GM12878 (cell line): ENCODE measurements around the gene KCND2. TPM values are rescaled to one million over a fixed set of nuclear protein-coding genes. Genes with fewer than 3 reads are reported as not detected.
A peak's percentile ranks its signal among the peaks of the same experiment; 100 is the strongest.

ENCODE experiments used
- ATAC-seq: fragments of 200-7000 bp; cut with Tn5 transposase; 3 replicates; pipeline ENCODE4 v1.9.1; 2020; ENCODE audit warnings: mild to moderate bottlenecking, moderate library complexity
- BruUV-seq: library from RNA; stranded (reverse); fragments of 400-500 nt; replicated peaks from 2 replicates; lab custom pipeline; 2021; lab: Mats Ljungman, UMichigan
- CTCF ChIA-PET: fragments of 300-600 bp; sonication (Branson Sonifier 250); formaldehyde crosslinking; extraction: SDS; loops from one replicate; lab custom pipeline; 2021; ENCODE audit warnings: inconsistent platforms; lab: Yijun Ruan, JAX
- POLR2A ChIA-PET: fragments of 350-600 bp; formaldehyde crosslinking; extraction: SDS; loops from one replicate; lab custom pipeline; 2021; ENCODE audit warnings: inconsistent platforms; lab: Charles Lee
- RAD21 ChIA-PET: fragments of 300-600 bp; sonication (Branson Sonifier 250); formaldehyde crosslinking; loops from one replicate; lab custom pipeline; 2023; ENCODE audit warnings: antibody characterized with exemption; ENCODE audit not compliant: unreplicated experiment; lab: Charles Lee
- SMC1A ChIA-PET: fragments of 300-600 bp; sonication (Branson Sonifier 250); formaldehyde crosslinking; loops from one replicate; lab custom pipeline; 2023; ENCODE audit not compliant: unreplicated experiment, uncharacterized antibody; lab: Charles Lee
- DNase-seq: peaks from one replicate; pipeline ENCODE4 v3.0.0-alpha.2; 2011; ENCODE audit warnings: low read depth, low spot score
- FAIRE-seq: peaks from 3 replicates; lab custom pipeline; 2011; peaks lifted over from hg19 to GRCh38; lab: Jason Lieb, UNC
- H2AFZ ChIP-seq: 2 replicates; pipeline ENCODE4 v1.6.0; 2011; ENCODE audit warnings: low read depth, low read length, control low read depth; ENCODE audit not compliant: control insufficient read depth
- H3K27ac ChIP-seq: 2 replicates; pipeline ENCODE4 v1.5.1; 2011; ENCODE audit warnings: control low read depth; ENCODE audit not compliant: control insufficient read depth, insufficient read depth
- H3K27me3 ChIP-seq, 2 experiments: replicated peaks in 1 of 2; 2 replicates each; pipeline versions ENCODE4 v1.6.0 to v1.6.1; 2011; ENCODE audit warnings: low read length in 1 of 2; ENCODE audit not compliant: control insufficient read depth in 2 of 2, insufficient read depth in 2 of 2
- H3K36me3 ChIP-seq, 2 experiments: 2 replicates each; pipeline ENCODE4 v1.5.1; 2011; ENCODE audit warnings: low read length in 1 of 2; ENCODE audit not compliant: control insufficient read depth in 2 of 2, insufficient read depth in 2 of 2
- H3K4me1 ChIP-seq: 2 replicates; pipeline ENCODE4 v1.6.1; 2011; ENCODE audit warnings: mild to moderate bottlenecking, low read length, moderate library complexity, mixed read lengths; ENCODE audit not compliant: control insufficient read depth, insufficient read depth
- H3K4me2 ChIP-seq: 2 replicates; pipeline ENCODE4 v1.6.0; 2011; ENCODE audit warnings: control low read depth; ENCODE audit not compliant: control insufficient read depth, insufficient read depth
- H3K4me3 ChIP-seq: fragments of 200-600 bp; sonication (generic); 2 replicates; pipeline ENCODE4 v1.5.1; 2016
- H3K79me2 ChIP-seq: 2 replicates; pipeline ENCODE4 v1.6.0; 2011; ENCODE audit warnings: low read length; ENCODE audit not compliant: control insufficient read depth, insufficient read depth
- H3K9ac ChIP-seq: 2 replicates; pipeline ENCODE4 v1.8.0; 2011; ENCODE audit warnings: low read length, control low read depth, mixed read lengths; ENCODE audit not compliant: control insufficient read depth, insufficient read depth
- H3K9me3 ChIP-seq: replicated peaks from 3 replicates; pipeline ENCODE4 v1.5.1; 2011; ENCODE audit warnings: mild to moderate bottlenecking, low read length; ENCODE audit not compliant: control insufficient read depth, insufficient read depth
- H4K20me1 ChIP-seq: 2 replicates; pipeline ENCODE4 v1.6.0; 2011; ENCODE audit not compliant: control insufficient read depth, insufficient read depth
- BHLHE40 ChIP-seq, 2 experiments: fragments of 450-650 bp in 1 of 2; IDR thresholded peaks; 2 replicates each; pipeline ENCODE4 v1.6.1; 2011 to 2017; ENCODE audit warnings: low read depth in 2 of 2, borderline replicate concordance in 1 of 2, improper control_type of control experiment in 1 of 2, low read length in 1 of 2, mild to moderate bottlenecking in 1 of 2
- ELK1 ChIP-seq: IDR thresholded peaks from 2 replicates; pipeline ENCODE4 v1.6.1; 2012; ENCODE audit warnings: low read depth, low read length, improper control_type of control experiment
- LARP7 ChIP-seq: fragments of 450-650 bp; IDR thresholded peaks from 2 replicates; pipeline ENCODE4 v1.6.1; 2017; ENCODE audit warnings: mild to moderate bottlenecking
- POU2F2 ChIP-seq: IDR thresholded peaks from 3 replicates; pipeline ENCODE4 v1.6.1; 2011; ENCODE audit warnings: low read depth, mild to moderate bottlenecking, low read length, borderline replicate concordance
- PRDM15 ChIP-seq: fragments of 450-650 bp; formaldehyde crosslinking; IDR thresholded peaks from 2 replicates; pipeline ENCODE4 v1.4.0; 2020; ENCODE audit warnings: mild to moderate bottlenecking, moderate library complexity
- RCOR1 ChIP-seq: conservative IDR thresholded peaks from 2 replicates; pipeline ENCODE4 v1.6.1; 2012; ENCODE audit warnings: low read depth, low read length, improper control_type of control experiment
- ZNF24 ChIP-seq: fragments of 450-650 bp; IDR thresholded peaks from 2 replicates; pipeline ENCODE4 v1.6.1; 2017; ENCODE audit warnings: antibody characterized with exemption, mild to moderate bottlenecking
- WGBS: methylation state at CpG from one replicate; pipeline ENCODE4 v1.1.6; 2016; ENCODE audit warnings: low lambda C conversion rate; ENCODE audit not compliant: insufficient replicate concordance, insufficient coverage; ENCODE audit errors: missing lambda C conversion rate; 5-methylcytosine and 5-hydroxymethylcytosine counted together
- in situ Hi-C: fragments of 300-500 bp; cut with MboI; formaldehyde crosslinking; loops from 9 replicates; pipeline ENCODE4 v1.14.3; 2018; ENCODE audit warnings: mixed read lengths
- intact Hi-C: fragments of 100-400 bp; cut with micrococcal nuclease; formaldehyde crosslinking; loops from one replicate; pipeline ENCODE4 v1.14.2; 2022; ENCODE audit not compliant: unreplicated experiment
- polyA plus RNA-seq, 11 experiments: library from polyadenylated mRNA; depleted of rRNA in 4 of 11; unstranded in 6 of 11; stranded (reverse) in 5 of 11; fragments of >200 nt; fragmentation: Nextera tagmentation in 4 of 11; fragmentation: Illumina TruSeq in 1 of 11; extraction: Ambion mirVana in 4 of 11; extraction: Trizol in 1 of 11; gene quantifications; 1 replicate in 1 of 11; 2 replicates in 10 of 11; pipeline versions ENCODE4 v1.2.1 to v1.2.3, GENCODE V29; 2011 to 2016; ENCODE audit warnings: inconsistent platforms in 2 of 11, missing spikeins in 2 of 11, low read depth in 1 of 11
- total RNA-seq, 4 experiments: library from RNA; depleted of rRNA in 3 of 4; stranded (reverse); fragments of >200 nt in 3 of 4; fragmentation: Illumina TruSeq in 1 of 4; extraction: Trizol in 1 of 4; gene quantifications; 2 replicates each; pipeline versions ENCODE4 v1.2.1 to v1.2.3, GENCODE V29; 2013 to 2021
- TF ChIP-seq, protein P1 (sequence below): fragments of 450-650 bp; IDR thresholded peaks from 2 replicates; pipeline ENCODE4 v1.6.1; 2017; ENCODE audit warnings: mild to moderate bottlenecking
- TF ChIP-seq, protein P2 (sequence below): fragments of 450-650 bp; IDR thresholded peaks from 2 replicates; pipeline ENCODE4 v1.6.1; 2018; ENCODE audit warnings: borderline replicate concordance, mild to moderate bottlenecking; ENCODE audit not compliant: partially characterized antibody

Gene KCND2
- total and polyA plus RNA-seq, 10 of the 15 experiments (the other 5 are each of a cell fraction or from before 2014, with no cell fraction given): 3.6 to 22.3 (median 6.3) TPM

GRCh38 chr7:120280743-120281142 is 7.8 kb downstream of the KCND2 start:
- H3K4me3 ChIP-seq: no peak overlapping the region
- no peak for FAIRE-seq
- H2AFZ ChIP-seq: no peak overlapping the region
- no peaks in the 10 kb centered on the region for H3K27me3 ChIP-seq
- H4K20me1 ChIP-seq: no peaks in the 10 kb centered on the region
- no peaks in the 10 kb centered on the region for H3K4me1 ChIP-seq
- ChIA-PET SMC1A (no interaction called here), RAD21 (no interaction called here), CTCF (no interaction called here), POLR2A (no interaction called here)
- H3K9me3 ChIP-seq: no peaks in the 10 kb centered on the region; the same call in 2 of the 3 replicates
- no TSS peak for BruUV-seq
- peaks cover 55% of the 10 kb centered on the region for H3K79me2 ChIP-seq
- TF ChIP-seq ELK1: no peak
- TF ChIP-seq, protein P1, sequence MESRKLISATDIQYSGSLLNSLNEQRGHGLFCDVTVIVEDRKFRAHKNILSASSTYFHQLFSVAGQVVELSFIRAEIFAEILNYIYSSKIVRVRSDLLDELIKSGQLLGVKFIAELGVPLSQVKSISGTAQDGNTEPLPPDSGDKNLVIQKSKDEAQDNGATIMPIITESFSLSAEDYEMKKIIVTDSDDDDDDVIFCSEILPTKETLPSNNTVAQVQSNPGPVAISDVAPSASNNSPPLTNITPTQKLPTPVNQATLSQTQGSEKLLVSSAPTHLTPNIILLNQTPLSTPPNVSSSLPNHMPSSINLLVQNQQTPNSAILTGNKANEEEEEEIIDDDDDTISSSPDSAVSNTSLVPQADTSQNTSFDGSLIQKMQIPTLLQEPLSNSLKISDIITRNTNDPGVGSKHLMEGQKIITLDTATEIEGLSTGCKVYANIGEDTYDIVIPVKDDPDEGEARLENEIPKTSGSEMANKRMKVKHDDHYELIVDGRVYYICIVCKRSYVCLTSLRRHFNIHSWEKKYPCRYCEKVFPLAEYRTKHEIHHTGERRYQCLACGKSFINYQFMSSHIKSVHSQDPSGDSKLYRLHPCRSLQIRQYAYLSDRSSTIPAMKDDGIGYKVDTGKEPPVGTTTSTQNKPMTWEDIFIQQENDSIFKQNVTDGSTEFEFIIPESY: peak; percentile 75; the same call in 1 of the 2 replicates
- TF ChIP-seq, protein P2, sequence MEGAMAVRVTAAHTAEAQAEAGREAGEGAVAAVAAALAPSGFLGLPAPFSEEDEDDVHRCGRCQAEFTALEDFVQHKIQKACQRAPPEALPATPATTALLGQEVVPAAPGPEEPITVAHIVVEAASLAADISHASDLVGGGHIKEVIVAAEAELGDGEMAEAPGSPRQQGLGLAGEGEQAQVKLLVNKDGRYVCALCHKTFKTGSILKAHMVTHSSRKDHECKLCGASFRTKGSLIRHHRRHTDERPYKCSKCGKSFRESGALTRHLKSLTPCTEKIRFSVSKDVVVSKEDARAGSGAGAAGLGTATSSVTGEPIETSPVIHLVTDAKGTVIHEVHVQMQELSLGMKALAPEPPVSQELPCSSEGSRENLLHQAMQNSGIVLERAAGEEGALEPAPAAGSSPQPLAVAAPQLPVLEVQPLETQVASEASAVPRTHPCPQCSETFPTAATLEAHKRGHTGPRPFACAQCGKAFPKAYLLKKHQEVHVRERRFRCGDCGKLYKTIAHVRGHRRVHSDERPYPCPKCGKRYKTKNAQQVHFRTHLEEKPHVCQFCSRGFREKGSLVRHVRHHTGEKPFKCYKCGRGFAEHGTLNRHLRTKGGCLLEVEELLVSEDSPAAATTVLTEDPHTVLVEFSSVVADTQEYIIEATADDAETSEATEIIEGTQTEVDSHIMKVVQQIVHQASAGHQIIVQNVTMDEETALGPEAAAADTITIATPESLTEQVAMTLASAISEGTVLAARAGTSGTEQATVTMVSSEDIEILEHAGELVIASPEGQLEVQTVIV: no peak
- TF ChIP-seq ZNF24: no peak
- no peak for TF ChIP-seq BHLHE40 (IDR thresholded peaks at IDR 0.05; ENCODE audit: borderline replicate concordance in 1 of 2, low read depth in 2 of 2, low read length in 1 of 2)
- TF ChIP-seq RCOR1: no peak
- TF ChIP-seq PRDM15 (CRISPR knock-in tag): no peak
- TF ChIP-seq POU2F2: no peak
- TF ChIP-seq LARP7: no peak
- TF ChIP-seq, all 136 proteins: peak for 1
- H3K9ac ChIP-seq: no peak overlapping the region
- no peak overlapping the region for H3K27ac ChIP-seq
- WGBS: 68% methylated on average over 3 of the region's 3 CpGs
- intact Hi-C loops: loop anchor here (5.0 kb wide), 1 partner anchor 57 kb away; no protein-coding TSS in a partner anchor
- H3K36me3 ChIP-seq: no peaks in the 10 kb centered on the region
- no peak for ATAC-seq
- in situ Hi-C loops: no loop called here
- no peak overlapping the region for H3K4me2 ChIP-seq
- no peak for DNase-seq
